ENCODE measurements around the gene WDR82. TPM values are rescaled to one million over a fixed set of nuclear protein-coding genes. Genes with fewer than 3 reads are reported as not detected.
A peak's percentile ranks its signal among the peaks of the same experiment; 100 is the strongest.

The WDR82 gene
- polyA plus RNA-seq, 2 donors: 19.9 to 33.6 TPM

DNA sequence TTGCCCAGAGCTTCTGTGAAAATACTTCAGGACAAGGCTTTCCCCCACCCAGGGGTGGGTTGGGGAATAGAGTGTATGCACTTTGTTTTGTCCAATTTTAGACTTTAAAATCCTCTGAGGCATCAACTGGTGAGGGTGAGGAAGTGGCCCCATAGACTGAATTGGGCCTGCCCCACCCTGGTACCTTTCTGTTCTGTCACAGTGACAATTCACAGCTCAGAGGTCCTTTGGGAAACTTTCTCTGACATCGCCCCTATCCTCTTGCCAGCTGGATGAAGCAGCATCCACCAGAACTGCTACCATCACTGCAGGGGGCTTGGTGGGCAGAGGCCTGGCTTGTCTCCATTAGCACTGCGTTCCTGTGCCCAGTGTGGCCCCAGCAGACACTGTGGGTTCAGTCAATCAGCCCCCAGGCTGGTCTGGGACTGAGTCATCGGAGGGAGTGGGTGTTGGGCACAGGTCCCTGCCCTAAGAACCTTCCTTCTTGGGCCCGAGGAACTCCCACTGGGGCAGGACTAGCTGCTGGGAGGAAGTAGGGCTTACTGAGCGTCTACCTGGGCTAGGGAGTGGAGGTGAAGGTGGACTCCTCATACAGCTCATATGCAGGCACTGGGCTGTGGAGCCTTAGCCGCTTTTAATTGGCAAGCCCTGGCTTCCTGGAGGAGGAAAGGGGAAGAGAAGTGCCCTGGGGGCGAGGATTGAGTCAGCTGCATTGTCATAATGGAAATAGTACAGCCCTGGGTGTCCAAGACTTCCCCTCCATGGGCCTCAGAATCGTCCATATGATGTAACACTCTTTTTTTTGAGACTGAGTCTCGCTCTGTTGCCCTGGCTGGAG is 34.4 kb downstream of the WDR82 start:
- H3K27me3 ChIP-seq (ENCODE audit: control insufficient read depth in 1 of 2, insufficient read depth in 2 of 2, low read length in 2 of 2): no peaks in the 10 kb centered on the region
- H3K36me3 ChIP-seq (ENCODE audit: control insufficient read depth in 2 of 2, insufficient read depth in 2 of 2, low read length in 1 of 2): peaks cover 3 to 10% of the 10 kb centered on the region in 2 donors
- peak overlapping the region; percentile 21 to 62 for H3K27ac ChIP-seq (ENCODE audit: low read depth in 2 of 2, low read length in 1 of 2)
- peaks cover 0 to 41% of the 10 kb centered on the region in 2 donors for H3K4me1 ChIP-seq (ENCODE audit: control insufficient read depth in 2 of 2, insufficient read depth in 2 of 2, low read length in 1 of 2)
- WGBS, 2 donors: 46 to 64% methylated on average over 9 of the region's 9 CpGs
- no peak overlapping the region for H3K4me3 ChIP-seq (ENCODE audit: low read depth in 1 of 2, low read length in 2 of 2)
- no peaks in the 10 kb centered on the region for H3K9me3 ChIP-seq (ENCODE audit: control insufficient read depth in 2 of 2, insufficient read depth in 1 of 2, low read depth in 1 of 2, low read length in 1 of 2)

- Histone ChIP-seq H3K4me3 (ENCODE audit: low read depth in 1 of 2, low read length in 2 of 2) (no peak overlapping the region), H3K9me3 (ENCODE audit: control insufficient read depth in 2 of 2, insufficient read depth in 1 of 2, low read depth in 1 of 2, low read length in 1 of 2) (peaks cover 0 to 2% of the 10 kb centered on the region in 2 donors), H3K36me3 (ENCODE audit: control insufficient read depth in 2 of 2, insufficient read depth in 2 of 2, low read length in 1 of 2) (no peaks in the 10 kb centered on the region), H3K4me1 (ENCODE audit: control insufficient read depth in 2 of 2, insufficient read depth in 2 of 2, low read length in 1 of 2) (peaks cover 8 to 44% of the 10 kb centered on the region in 2 donors), H3K27ac (ENCODE audit: low read depth in 2 of 2, low read length in 1 of 2) (no peak overlapping the region), H3K27me3 (ENCODE audit: control insufficient read depth in 1 of 2, insufficient read depth in 2 of 2, low read length in 2 of 2) (no peaks in the 10 kb centered on the region)
- 85 to 88% methylated on average over 1 of the region's 1 CpG for WGBS, 2 donors
These were observed 36.4 kb downstream of the WDR82 start for GRCh38 chr3:52242039-52242438.

DNA sequence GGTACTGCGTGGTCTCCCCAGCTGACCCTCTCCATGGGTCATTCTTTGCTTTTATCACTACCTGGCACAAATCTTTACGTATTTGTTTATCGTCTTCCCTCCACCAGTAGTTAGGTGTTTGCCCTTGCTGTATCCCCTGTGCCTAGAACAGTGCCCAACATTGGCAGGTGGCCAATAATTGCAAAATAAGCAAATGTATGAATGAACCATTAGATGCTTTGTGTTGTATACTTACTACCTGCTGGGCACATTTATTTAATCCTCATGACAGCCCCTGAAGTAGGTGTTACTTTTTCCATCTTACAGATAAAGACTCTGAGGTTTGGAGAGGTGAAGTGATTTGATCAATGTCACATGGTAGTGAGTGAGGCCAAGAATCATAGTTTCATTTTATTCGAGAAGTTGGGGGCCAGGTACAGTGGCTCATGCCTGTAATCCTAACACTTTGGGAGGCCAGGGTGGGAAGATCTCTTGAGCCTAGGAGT is 37.5 kb downstream of the WDR82 start:
- peaks cover 11 to 39% of the 10 kb centered on the region in 2 donors for H3K4me1 ChIP-seq (ENCODE audit: control insufficient read depth in 2 of 2, insufficient read depth in 2 of 2, low read length in 1 of 2)
- no peak overlapping the region for H3K4me3 ChIP-seq (ENCODE audit: low read depth in 1 of 2, low read length in 2 of 2)
- peaks cover 0 to 2% of the 10 kb centered on the region in 2 donors for H3K9me3 ChIP-seq (ENCODE audit: control insufficient read depth in 2 of 2, insufficient read depth in 1 of 2, low read depth in 1 of 2, low read length in 1 of 2)
- H3K36me3 ChIP-seq (ENCODE audit: control insufficient read depth in 2 of 2, insufficient read depth in 2 of 2, low read length in 1 of 2): no peaks in the 10 kb centered on the region
- H3K27me3 ChIP-seq (ENCODE audit: control insufficient read depth in 1 of 2, insufficient read depth in 2 of 2, low read length in 2 of 2): no peaks in the 10 kb centered on the region
- WGBS, 2 donors: 85 to 89% methylated on average over 4 of the region's 4 CpGs
- no peak overlapping the region for H3K27ac ChIP-seq (ENCODE audit: low read depth in 2 of 2, low read length in 1 of 2)

DNA sequence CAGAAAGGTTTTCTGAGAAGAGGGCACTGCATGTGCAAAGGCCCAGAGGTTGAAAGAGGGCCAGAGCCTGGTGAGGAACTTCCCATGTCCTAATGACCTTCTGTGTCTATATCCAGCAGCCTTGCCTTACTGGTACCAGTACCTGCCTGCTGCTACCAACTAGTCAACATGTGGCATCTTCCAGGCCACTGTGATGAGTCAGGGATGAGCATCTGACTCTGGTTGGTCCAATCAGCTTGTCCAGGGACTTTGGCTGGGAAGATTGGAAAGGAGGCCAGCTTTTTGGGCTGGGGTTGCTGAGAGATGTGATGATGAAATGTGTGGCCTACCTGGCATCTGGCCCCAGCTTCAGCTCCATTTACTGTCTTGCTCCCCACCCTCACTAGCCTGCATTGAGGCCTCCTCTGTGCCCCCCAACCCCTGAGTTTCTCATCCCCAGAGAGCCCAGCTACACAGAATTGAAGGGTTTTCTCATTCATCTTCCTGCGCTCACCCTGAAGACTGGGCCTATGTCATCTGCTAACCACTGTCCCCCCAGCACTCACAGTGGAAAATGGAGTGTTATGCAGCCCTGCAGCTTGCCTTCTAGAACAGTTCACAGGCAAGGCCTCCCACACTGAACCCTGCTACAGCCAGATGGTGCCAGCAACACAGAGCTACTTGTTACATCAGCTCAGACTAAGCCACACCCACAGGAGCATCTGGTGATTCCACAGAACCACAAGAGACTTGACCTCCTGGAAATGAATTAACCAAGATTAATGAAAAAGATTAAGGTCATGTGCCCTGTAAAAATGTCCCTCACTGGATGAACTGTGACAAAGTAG is 38.2 kb downstream of the WDR82 start:
- Histone ChIP-seq H3K4me1 (ENCODE audit: control insufficient read depth in 2 of 2, insufficient read depth in 2 of 2, low read length in 1 of 2) (peaks cover 11 to 37% of the 10 kb centered on the region in 2 donors), H3K27me3 (ENCODE audit: control insufficient read depth in 1 of 2, insufficient read depth in 2 of 2, low read length in 2 of 2) (no peaks in the 10 kb centered on the region), H3K27ac (ENCODE audit: low read depth in 2 of 2, low read length in 1 of 2) (peak overlapping the region in 1 of 2 donors; percentile 73), H3K4me3 (ENCODE audit: low read depth in 1 of 2, low read length in 2 of 2) (no peak overlapping the region), H3K9me3 (ENCODE audit: control insufficient read depth in 2 of 2, insufficient read depth in 1 of 2, low read depth in 1 of 2, low read length in 1 of 2) (peaks cover 0 to 2% of the 10 kb centered on the region in 2 donors), H3K36me3 (ENCODE audit: control insufficient read depth in 2 of 2, insufficient read depth in 2 of 2, low read length in 1 of 2) (peaks cover 0 to 3% of the 10 kb centered on the region in 2 donors)
- WGBS, 2 donors: 93 to 96% methylated on average over 1 of the region's 1 CpG

- 0 to 1% methylated on average over 90 to 92 of the region's 92 CpGs for WGBS, 2 donors
- Histone ChIP-seq H3K36me3 (ENCODE audit: control insufficient read depth in 2 of 2, insufficient read depth in 2 of 2, low read length in 1 of 2) (peaks cover 7 to 15% of the 10 kb centered on the region in 2 donors), H3K27me3 (ENCODE audit: control insufficient read depth in 1 of 2, insufficient read depth in 2 of 2, low read length in 2 of 2) (no peaks in the 10 kb centered on the region), H3K9me3 (ENCODE audit: control insufficient read depth in 2 of 2, insufficient read depth in 1 of 2, low read depth in 1 of 2, low read length in 1 of 2) (peaks cover 0 to 2% of the 10 kb centered on the region in 2 donors), H3K4me3 (ENCODE audit: low read depth in 1 of 2, low read length in 2 of 2) (peak within 1 kb of the TSS; percentile 82 to 98), H3K27ac (ENCODE audit: low read depth in 2 of 2, low read length in 1 of 2) (peak within 1 kb of the TSS; percentile 90 to 94), H3K4me1 (ENCODE audit: control insufficient read depth in 2 of 2, insufficient read depth in 2 of 2, low read length in 1 of 2) (peaks cover 11 to 28% of the 10 kb centered on the region in 2 donors)
These were observed 39.4 kb downstream of the WDR82 start, which contains the start of gene TWF2 for GRCh38 chr3:52238761-52239701. TSS of gene TWF2 (minus strand) at chr3:52239158. CDS start at chr3:52239016, 142 bp downstream.

DNA sequence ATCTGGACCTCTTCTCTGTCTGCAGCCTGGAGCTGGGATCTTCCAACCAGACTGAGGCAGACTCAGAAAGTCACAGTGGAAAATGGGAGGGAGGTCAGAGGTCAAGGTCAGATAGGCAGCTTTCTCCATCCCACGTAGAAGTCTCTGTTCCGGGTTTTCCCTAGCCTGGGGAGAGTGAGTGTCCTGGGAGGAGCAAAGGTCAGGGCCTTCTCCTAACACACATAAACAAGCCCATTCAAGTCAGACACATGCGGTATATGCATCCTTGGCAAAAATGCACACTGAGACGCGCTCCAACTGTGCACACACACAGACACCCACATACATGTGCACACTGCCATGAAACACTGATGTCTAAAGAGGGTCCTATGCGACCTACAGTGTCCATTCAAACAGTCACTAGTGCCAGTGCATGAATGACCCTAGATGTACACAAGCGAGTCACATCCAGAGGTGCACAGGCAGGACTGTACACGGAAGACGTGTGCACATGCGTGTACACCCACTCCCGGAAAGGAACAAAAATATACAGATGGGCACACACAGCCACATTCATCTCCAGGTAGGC is 40.2 kb downstream of the WDR82 start:
- peaks cover 9 to 17% of the 10 kb centered on the region in 2 donors for H3K36me3 ChIP-seq (ENCODE audit: control insufficient read depth in 2 of 2, insufficient read depth in 2 of 2, low read length in 1 of 2)
- H3K27ac ChIP-seq (ENCODE audit: low read depth in 2 of 2, low read length in 1 of 2): peak overlapping the region; percentile 90 to 94
- H3K4me3 ChIP-seq (ENCODE audit: low read depth in 1 of 2, low read length in 2 of 2): peak overlapping the region; percentile 82 to 98
- WGBS, 2 donors: 6 to 12% methylated on average over 11 of the region's 11 CpGs
- H3K9me3 ChIP-seq (ENCODE audit: control insufficient read depth in 2 of 2, insufficient read depth in 1 of 2, low read depth in 1 of 2, low read length in 1 of 2): peaks cover 0 to 2% of the 10 kb centered on the region in 2 donors
- peaks cover 11 to 26% of the 10 kb centered on the region in 2 donors for H3K4me1 ChIP-seq (ENCODE audit: control insufficient read depth in 2 of 2, insufficient read depth in 2 of 2, low read length in 1 of 2)
- no peaks in the 10 kb centered on the region for H3K27me3 ChIP-seq (ENCODE audit: control insufficient read depth in 1 of 2, insufficient read depth in 2 of 2, low read length in 2 of 2)

DNA sequence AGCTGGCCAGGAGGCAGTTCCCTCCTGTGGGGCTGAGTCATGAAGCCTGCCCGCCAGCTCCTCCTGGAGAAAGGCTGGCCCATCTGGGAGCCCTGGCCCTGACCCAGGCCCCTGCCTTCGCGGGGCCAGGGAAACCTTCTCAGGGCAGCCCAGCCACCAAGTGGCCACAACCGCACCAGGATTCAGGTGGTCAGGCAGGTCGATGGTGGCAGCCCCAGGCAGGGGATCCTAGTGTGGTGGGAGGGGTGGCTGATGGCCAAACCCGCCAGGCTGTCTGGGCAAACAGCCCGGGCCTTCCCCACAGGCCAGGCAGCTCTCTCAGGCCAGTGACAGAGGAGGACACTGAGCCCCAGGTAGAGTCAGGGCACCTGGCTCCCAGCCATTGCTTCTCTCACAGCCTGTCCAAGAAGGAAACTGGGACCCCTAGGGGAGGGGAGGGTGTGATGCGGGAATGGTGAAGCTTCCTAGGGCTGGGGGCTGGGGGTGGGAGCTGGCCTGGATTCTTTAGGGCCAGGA is 40.7 kb downstream of the WDR82 start:
- Histone ChIP-seq H3K9me3 (ENCODE audit: control insufficient read depth in 2 of 2, insufficient read depth in 1 of 2, low read depth in 1 of 2, low read length in 1 of 2) (peaks cover 0 to 2% of the 10 kb centered on the region in 2 donors), H3K27me3 (ENCODE audit: control insufficient read depth in 1 of 2, insufficient read depth in 2 of 2, low read length in 2 of 2) (no peaks in the 10 kb centered on the region), H3K36me3 (ENCODE audit: control insufficient read depth in 2 of 2, insufficient read depth in 2 of 2, low read length in 1 of 2) (peaks cover 9 to 17% of the 10 kb centered on the region in 2 donors), H3K4me3 (ENCODE audit: low read depth in 1 of 2, low read length in 2 of 2) (peak overlapping the region; percentile 82 to 98), H3K4me1 (ENCODE audit: control insufficient read depth in 2 of 2, insufficient read depth in 2 of 2, low read length in 1 of 2) (peaks cover 11 to 26% of the 10 kb centered on the region in 2 donors), H3K27ac (ENCODE audit: low read depth in 2 of 2, low read length in 1 of 2) (peak overlapping the region; percentile 90 to 94)
- 9% methylated on average over 8 of the region's 8 CpGs for WGBS, 2 donors

- H3K4me1 ChIP-seq (ENCODE audit: control insufficient read depth in 2 of 2, insufficient read depth in 2 of 2, low read length in 1 of 2): peaks cover 11 to 26% of the 10 kb centered on the region in 2 donors
- 69 to 75% methylated on average over 6 of the region's 6 CpGs for WGBS, 2 donors
These were observed 41.3 kb downstream of the WDR82 start for GRCh38 chr3:52237006-52237656.

More at GRCh38 chr3:52237006-52237656, 41.3 kb downstream of the WDR82 start:
- Histone ChIP-seq H3K36me3 (ENCODE audit: control insufficient read depth in 2 of 2, insufficient read depth in 2 of 2, low read length in 1 of 2) (peaks cover 9 to 17% of the 10 kb centered on the region in 2 donors), H3K4me3 (ENCODE audit: low read depth in 1 of 2, low read length in 2 of 2) (no peak overlapping the region), H3K27me3 (ENCODE audit: control insufficient read depth in 1 of 2, insufficient read depth in 2 of 2, low read length in 2 of 2) (no peaks in the 10 kb centered on the region), H3K9me3 (ENCODE audit: control insufficient read depth in 2 of 2, insufficient read depth in 1 of 2, low read depth in 1 of 2, low read length in 1 of 2) (peaks cover 0 to 2% of the 10 kb centered on the region in 2 donors), H3K27ac (ENCODE audit: low read depth in 2 of 2, low read length in 1 of 2) (peak overlapping the region; percentile 90 to 94)

All from esophagus (tissue), 2 donors.